H1 (cell line): Measurements from ENCODE around the gene SHISA8. TPM values are rescaled to one million over a fixed set of nuclear protein-coding genes. Genes with fewer than 3 reads are reported as not detected.

ENCODE experiments used
- CTCF ChIA-PET: fragments of 300-600 bp; sonication (Branson Sonifier 250); formaldehyde crosslinking; loops from one replicate; lab custom pipeline; 2021; ENCODE audit not compliant: partially characterized antibody; lab: Charles Lee
- POLR2A ChIA-PET: fragments of 300-600 bp; sonication (Branson Sonifier 250); formaldehyde crosslinking; loops from one replicate; lab custom pipeline; 2021; ENCODE audit warnings: inconsistent platforms; ENCODE audit not compliant: partially characterized antibody; lab: Charles Lee
- DNase-seq, 2 experiments: peaks; one replicate each; pipeline versions ENCODE4 v3.0.0 to v3.0.0-alpha.2; 2010 to 2022; ENCODE audit warnings: low spot score in 2 of 2, low read depth in 1 of 2, mixed read lengths in 1 of 2
- FAIRE-seq: peaks from 2 replicates; lab custom pipeline; 2011; peaks lifted over from hg19 to GRCh38; lab: Jason Lieb, UNC
- H2AFZ ChIP-seq: 2 replicates; pipeline ENCODE4 v1.8.1; 2012; ENCODE audit warnings: low read length, inconsistent platforms
- H2AK5ac ChIP-seq: 2 replicates; pipeline ENCODE4 v1.6.1; 2013; ENCODE audit warnings: low read depth, low read length
- H2BK120ac ChIP-seq: replicated peaks from 2 replicates; pipeline ENCODE3; 2013; ENCODE audit warnings: low read depth, low read length, inconsistent platforms
- H2BK12ac ChIP-seq: 2 replicates; pipeline ENCODE4 v1.6.1; 2013; ENCODE audit warnings: low read depth, low read length
- H2BK15ac ChIP-seq: 2 replicates; pipeline ENCODE4 v1.6.1; 2013; ENCODE audit warnings: low read length
- H2BK20ac ChIP-seq: 2 replicates; pipeline ENCODE4 v1.6.1; 2013; ENCODE audit warnings: low read length
- H2BK5ac ChIP-seq: 2 replicates; pipeline ENCODE4 v1.6.1; 2013; ENCODE audit warnings: low read depth, low read length
- H3K14ac ChIP-seq: 2 replicates; pipeline ENCODE4 v1.6.1; 2013; ENCODE audit warnings: inconsistent platforms; ENCODE audit not compliant: insufficient read length
- H3K18ac ChIP-seq: 2 replicates; pipeline ENCODE4 v1.6.1; 2013; ENCODE audit warnings: low read length; ENCODE audit errors: extremely low read depth
- H3K23ac ChIP-seq: 2 replicates; pipeline ENCODE4 v1.6.1; 2013; ENCODE audit warnings: inconsistent platforms; ENCODE audit not compliant: insufficient read length
- H3K23me2 ChIP-seq: 2 replicates; pipeline ENCODE4 v1.6.1; 2013; ENCODE audit warnings: low read depth, low read length
- H3K27ac ChIP-seq: 2 replicates; pipeline ENCODE4 v1.6.1; 2011; ENCODE audit warnings: low read depth, low read length, inconsistent platforms
- H3K27me3 ChIP-seq, 4 experiments: replicated peaks in 1 of 4; 1 replicate in 1 of 4; 2 replicates in 3 of 4; pipeline versions ENCODE4 v1.6.1 to v1.8.1; 2011 to 2013; ENCODE audit warnings: low read length in 3 of 4, mild to moderate bottlenecking in 3 of 4, inconsistent platforms in 2 of 4, mixed read lengths in 2 of 4, moderate library complexity in 1 of 4; ENCODE audit not compliant: control insufficient read depth in 3 of 4, insufficient read depth in 3 of 4; ENCODE audit errors: extremely low read depth in 1 of 4
- H3K36me3 ChIP-seq, 4 experiments: 2 replicates each; pipeline versions ENCODE4 v1.6.1 to v1.8.1; 2011 to 2013; ENCODE audit warnings: mild to moderate bottlenecking in 4 of 4, low read length in 3 of 4, moderate library complexity in 2 of 4, control low read depth in 1 of 4, inconsistent platforms in 1 of 4; ENCODE audit not compliant: insufficient read depth in 4 of 4, control insufficient read depth in 2 of 4
- H3K4ac ChIP-seq: replicated peaks from 2 replicates; pipeline ENCODE3; 2013; ENCODE audit warnings: low read length, low read depth, mixed read lengths, inconsistent platforms; ENCODE audit not compliant: insufficient read length
- H3K4me1 ChIP-seq, 4 experiments: replicated peaks in 1 of 4; 1 replicate in 1 of 4; 2 replicates in 3 of 4; pipeline versions ENCODE4 v1.6.1 to v1.8.1; 2011 to 2013; ENCODE audit warnings: low read length in 3 of 4, inconsistent platforms in 2 of 4, mixed read lengths in 1 of 4; ENCODE audit not compliant: insufficient read depth in 4 of 4, control insufficient read depth in 3 of 4
- H3K4me2 ChIP-seq, 2 experiments: 2 replicates each; pipeline versions ENCODE4 v1.6.1 to v1.8.1; 2011 to 2013; ENCODE audit warnings: low read depth in 2 of 2, low read length in 2 of 2, control low read depth in 1 of 2, inconsistent platforms in 1 of 2, mild to moderate bottlenecking in 1 of 2; ENCODE audit not compliant: insufficient read depth in 1 of 2
- H3K4me3 ChIP-seq, 4 experiments: fragments of 200-600, 300-600 bp in 1 of 4; sonication (generic), shearing (Covaris generic), sonication (Bioruptor Twin) in 1 of 4; 2 replicates each; pipeline versions ENCODE4 v1.5.1 to v1.8.1; 2011 to 2016; ENCODE audit warnings: low read length in 4 of 4, low read depth in 3 of 4, control low read depth in 2 of 4, inconsistent platforms in 2 of 4, mild to moderate bottlenecking in 2 of 4, mixed read lengths in 1 of 4, moderate library complexity in 1 of 4; ENCODE audit not compliant: insufficient read depth in 2 of 4; ENCODE audit errors: extremely low read depth in 1 of 4
- H3K56ac ChIP-seq: replicated peaks from 2 replicates; pipeline ENCODE3; 2013; ENCODE audit warnings: low read depth, mild to moderate bottlenecking, mixed read lengths, low read length, inconsistent platforms; ENCODE audit not compliant: insufficient read length
- H3K79me1 ChIP-seq: 2 replicates; pipeline ENCODE4 v1.6.1; 2013; ENCODE audit warnings: low read depth, low read length, control low read depth
- H3K79me2 ChIP-seq, 2 experiments: 2 replicates each; pipeline versions ENCODE4 v1.6.1 to v1.8.1; 2012 to 2013; ENCODE audit warnings: low read length in 2 of 2, mild to moderate bottlenecking in 2 of 2, inconsistent platforms in 1 of 2; ENCODE audit not compliant: insufficient read depth in 2 of 2, control insufficient read depth in 1 of 2
- H3K9ac ChIP-seq, 4 experiments: replicated peaks in 1 of 4; 1 replicate in 1 of 4; 2 replicates in 3 of 4; pipeline versions ENCODE4 v1.6.1 to v1.8.1; 2011 to 2013; ENCODE audit warnings: low read depth in 3 of 4, low read length in 3 of 4, control low read depth in 2 of 4, mild to moderate bottlenecking in 2 of 4, moderate library complexity in 2 of 4, inconsistent platforms in 1 of 4; ENCODE audit errors: extremely low read depth in 1 of 4
- H3K9me3 ChIP-seq, 2 experiments: 2 replicates each; pipeline versions ENCODE4 v1.6.1 to v1.8.1; 2012 to 2013; ENCODE audit warnings: mild to moderate bottlenecking in 2 of 2, moderate library complexity in 2 of 2, control low read depth in 1 of 2, inconsistent platforms in 1 of 2, low read depth in 1 of 2, low read length in 1 of 2, mixed read lengths in 1 of 2; ENCODE audit not compliant: insufficient read depth in 2 of 2
- H4K20me1 ChIP-seq, 2 experiments: replicated peaks in 1 of 2; 2 replicates each; pipeline versions ENCODE3 to v1.8.1; 2011 to 2013; ENCODE audit warnings: inconsistent platforms in 2 of 2, low read length in 2 of 2, mild to moderate bottlenecking in 1 of 2; ENCODE audit not compliant: insufficient read depth in 2 of 2, control insufficient read depth in 1 of 2
- H4K5ac ChIP-seq: 2 replicates; pipeline ENCODE4 v1.6.1; 2013; ENCODE audit warnings: low read length, low read depth, mixed read lengths, inconsistent platforms; ENCODE audit not compliant: insufficient read length
- H4K8ac ChIP-seq: 2 replicates; pipeline ENCODE4 v1.8.0; 2013; ENCODE audit warnings: mild to moderate bottlenecking, moderate library complexity, low read length, inconsistent platforms; ENCODE audit not compliant: insufficient read depth; ENCODE audit errors: extremely low read depth
- H4K91ac ChIP-seq: replicated peaks from 2 replicates; pipeline ENCODE3; 2013; ENCODE audit warnings: low read length, mixed read lengths, inconsistent platforms; ENCODE audit not compliant: insufficient read length
- CREB1 ChIP-seq: IDR thresholded peaks from 2 replicates; pipeline ENCODE4 v1.6.1; 2012; ENCODE audit warnings: inconsistent platforms
- EZH2 ChIP-seq: fragments of 200-600 bp; sonication (generic); IDR thresholded peaks from 2 replicates; pipeline ENCODE4 v1.7.1; 2012; ENCODE audit warnings: low read depth, mild to moderate bottlenecking, moderate library complexity, low read length, inconsistent platforms; ENCODE audit not compliant: severe bottlenecking
- TEAD4 ChIP-seq: IDR thresholded peaks from 2 replicates; pipeline ENCODE4 v1.6.1; 2012; ENCODE audit warnings: low read depth, low read length, inconsistent platforms, mixed read lengths
- WGBS, 2 experiments: shearing (Covaris generic) in 1 of 2; methylation state at CpG; one replicate each; pipeline versions ENCODE4 v1.1.6 to v1.1.7; 2013 to 2015; ENCODE audit warnings: low lambda C conversion rate in 2 of 2, mixed read lengths in 2 of 2, inconsistent platforms in 1 of 2, low coverage in 1 of 2, missing lambda C conversion rate in 1 of 2; ENCODE audit not compliant: insufficient replicate concordance in 2 of 2, insufficient coverage in 1 of 2, insufficient read length in 1 of 2; ENCODE audit errors: extremely low coverage in 1 of 2, missing lambda C conversion rate in 1 of 2; 5-methylcytosine and 5-hydroxymethylcytosine counted together
- polyA plus RNA-seq, 7 experiments: library from polyadenylated mRNA; depleted of rRNA in 3 of 7; stranded (reverse) in 5 of 7; unstranded in 2 of 7; fragments of >200 nt in 5 of 7; fragments of 200-250 nt in 2 of 7; gene quantifications; 1 replicate in 5 of 7; 2 replicates in 1 of 7; 4 replicates in 1 of 7; pipeline versions ENCODE4 v1.2.1 to v1.2.3, GENCODE V29; 2011 to 2013; ENCODE audit warnings: missing spikeins in 2 of 7, mixed read lengths in 2 of 7
- total RNA-seq: library from RNA; stranded (reverse); fragmentation: NEBNext Ultra II Directional; extraction: Animal tissue kit (Norgen Biotek cat#: 25700); gene quantifications from 2 replicates; pipeline ENCODE4 v1.2.1, GENCODE V29; 2021

SHISA8 gene
- total and polyA plus RNA-seq, 2 of the 8 experiments (the other 6 are each of a cell fraction or from before 2014, with no cell fraction given), result 0.14 to 0.89 TPM

DNA sequence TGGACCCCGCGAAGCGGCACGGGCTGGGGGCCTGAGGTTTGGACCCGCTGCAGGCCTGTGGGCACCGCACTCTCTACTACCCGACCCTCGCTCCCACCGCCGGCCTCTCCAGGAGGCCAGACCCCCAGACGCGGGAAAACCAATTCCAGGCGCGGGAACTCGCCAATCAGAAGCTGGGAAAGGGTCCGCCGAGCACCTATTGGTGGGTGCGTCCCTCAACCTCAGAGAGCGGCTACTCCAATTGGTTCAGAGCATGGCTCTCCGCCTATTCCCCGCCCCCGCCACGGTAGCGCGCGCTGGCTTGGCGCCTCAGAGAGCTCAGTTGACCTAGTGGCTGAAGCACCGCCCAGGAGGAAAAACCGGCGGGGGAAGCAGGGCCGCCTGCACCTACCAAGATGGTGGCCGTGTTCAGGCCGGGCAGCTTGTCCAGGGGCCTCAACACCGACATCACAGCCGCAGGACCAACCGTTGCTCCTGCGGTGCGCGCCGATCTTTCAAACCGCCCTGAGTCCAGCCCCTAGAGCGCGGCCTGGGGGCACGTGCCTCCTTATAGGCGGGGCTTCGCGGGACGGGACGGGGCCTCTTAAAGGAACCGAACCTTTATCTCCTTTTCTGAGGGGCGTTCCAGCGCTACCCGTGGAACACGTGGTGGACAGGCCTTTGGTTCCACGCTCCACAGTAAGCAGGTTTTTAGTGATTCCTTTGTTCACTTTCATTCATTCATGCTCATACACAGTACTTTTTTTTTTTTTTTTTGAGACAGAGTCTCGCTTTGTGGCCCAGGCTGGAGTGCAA lies 32.0 kb upstream of the SHISA8 start, which contains the start of gene CENPM:
Gene CENPM (minus strand): TSS at position 524 of the 795 bp plus-strand sequence. CDS start 76 bp downstream, at position 448.
- H3K4me1 ChIP-seq, result peaks cover 7 to 17% (median 10%) of the 10 kb centered on the region in 4 experiments
- H4K91ac ChIP-seq, result peak within 1 kb of the TSS; percentile 94
- peaks cover 0 to 9% of the 10 kb centered on the region in 2 experiments; a peak in 1 of 4 replicates for H3K79me2 ChIP-seq
- ChIA-PET CTCF (interaction anchor here (0.6 to 4.4 kb wide), 12 partner anchors 10 to 250 kb away, joined by 3 to 21 read pairs (median 4); partner anchors contain the start of gene TNFRSF13C), POLR2A (interaction anchor here (0.6 to 2.1 kb wide), 30 partner anchors 9 to 422 kb away, joined by 3 to 14 read pairs (median 4); partner anchors contain the start of genes CCDC134 and SNU13)
- H3K27ac ChIP-seq, result peak within 1 kb of the TSS; percentile 78
- FAIRE-seq (no peak), DNase-seq (peak; percentile 78 to 97)
- H4K8ac ChIP-seq, result peak within 1 kb of the TSS; percentile 93
- H2BK5ac ChIP-seq, result peak within 1 kb of the TSS; percentile 97
- no peak within 1 kb of the TSS; the same call in 1 of the 2 replicates for H2AFZ ChIP-seq
- H3K23ac ChIP-seq, result no peak within 1 kb of the TSS
- H2BK120ac ChIP-seq, result no peak within 1 kb of the TSS
- no peaks in the 10 kb centered on the region for H3K27me3 ChIP-seq
- peak within 1 kb of the TSS; percentile 67 to 83 (median 75) for H3K4me3 ChIP-seq
- peak within 1 kb of the TSS; percentile 99 for H3K18ac ChIP-seq
- peaks cover 0 to 7% of the 10 kb centered on the region in 2 experiments for H4K20me1 ChIP-seq
- 2% methylated on average over 51 of the region's 56 CpGs; no CpG with 5 or more reads in 1 of the 2 experiments for WGBS, 2 experiments
- H3K56ac ChIP-seq, result peak within 1 kb of the TSS; percentile 4
- peak within 1 kb of the TSS; percentile 82 to 85 for H3K4me2 ChIP-seq
- no peaks in the 10 kb centered on the region for H3K9me3 ChIP-seq
- H3K79me1 ChIP-seq, result peaks cover 7% of the 10 kb centered on the region; the same call in 1 of the 2 replicates
- peak within 1 kb of the TSS; percentile 64 to 83 (median 77) for H3K9ac ChIP-seq
- H3K14ac ChIP-seq, result peak within 1 kb of the TSS; percentile 35
- peaks cover 17 to 29% (median 27%) of the 10 kb centered on the region in 4 experiments for H3K36me3 ChIP-seq
- H2BK20ac ChIP-seq, result 0 out of 2 replicates have a peak within 1 kb of the TSS, but pooled peaks have one; percentile 86
- peak within 1 kb of the TSS; percentile 98; the same call in 1 of the 2 replicates for H2BK15ac ChIP-seq
- H2BK12ac ChIP-seq, result peak within 1 kb of the TSS; percentile 84; the same call in 1 of the 2 replicates
- H4K5ac ChIP-seq, result peak within 1 kb of the TSS; percentile 55
- H3K4ac ChIP-seq, result peak within 1 kb of the TSS; percentile 96
- H2AK5ac ChIP-seq, result peak within 1 kb of the TSS; percentile 59
- H3K23me2 ChIP-seq, result peaks cover 8% of the 10 kb centered on the region
- TF ChIP-seq TEAD4 (no peak), CREB1 (peak; percentile 16; the same call in 1 of the 2 replicates), EZH2 (no peak)
